ENCODE data around the gene SMIM21.

Gene SMIM21

DNA sequence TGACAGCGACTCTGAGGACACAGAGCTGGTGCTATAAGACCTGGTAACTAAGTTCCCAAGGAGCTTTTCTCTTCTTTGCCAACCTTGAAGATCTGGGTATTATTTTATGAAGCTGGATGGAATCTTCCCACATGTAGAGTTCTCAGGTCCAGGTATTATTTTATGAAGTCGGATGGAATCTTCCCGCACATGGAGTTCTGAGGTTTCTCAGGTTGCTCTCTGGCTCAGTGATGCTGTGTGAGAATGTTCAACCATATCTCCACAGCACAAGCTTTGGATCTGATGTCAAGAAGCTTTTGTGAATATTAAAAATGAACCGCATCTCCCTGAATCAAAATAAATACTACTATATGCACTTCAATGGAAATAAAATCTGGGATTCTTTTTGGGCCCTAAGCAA is at the start of gene SMIM21:
TSS of gene SMIM21 (minus strand) at position 101 of the 400 bp plus-strand sequence. CDS start 140 bp downstream, outside the sequence.
- no peak for DNase-seq

DNA sequence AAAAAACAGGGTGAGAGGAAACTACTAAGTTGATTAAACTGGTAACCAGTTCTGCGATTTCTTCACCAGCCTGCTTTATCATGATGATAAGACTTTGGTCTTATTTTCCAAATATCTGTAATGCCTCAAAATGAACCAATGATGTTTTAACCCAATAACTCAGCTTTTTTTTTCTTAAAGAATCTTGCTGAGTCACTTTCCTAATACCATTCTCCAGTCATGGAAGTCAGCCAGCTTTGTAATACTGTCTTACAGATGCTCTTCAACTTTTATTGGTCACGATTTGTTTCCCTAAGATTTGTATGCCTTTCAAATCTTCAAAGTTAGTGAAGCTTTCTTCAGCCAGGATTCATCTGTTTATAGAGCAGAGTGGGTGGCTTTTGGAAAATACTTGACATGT is 47.7 kb upstream of the SMIM21 start:
- no peak for DNase-seq

GRCh38 chr18:75474332-75474731 is 46.8 kb upstream of the SMIM21 start:
- no peak for DNase-seq

GRCh38 chr18:75473316-75473715 is 45.8 kb upstream of the SMIM21 start:
- no peak for DNase-seq

- DNase-seq = no peak
Measured at GRCh38 chr18:75472906-75473305, 45.4 kb upstream of the SMIM21 start.

DNA sequence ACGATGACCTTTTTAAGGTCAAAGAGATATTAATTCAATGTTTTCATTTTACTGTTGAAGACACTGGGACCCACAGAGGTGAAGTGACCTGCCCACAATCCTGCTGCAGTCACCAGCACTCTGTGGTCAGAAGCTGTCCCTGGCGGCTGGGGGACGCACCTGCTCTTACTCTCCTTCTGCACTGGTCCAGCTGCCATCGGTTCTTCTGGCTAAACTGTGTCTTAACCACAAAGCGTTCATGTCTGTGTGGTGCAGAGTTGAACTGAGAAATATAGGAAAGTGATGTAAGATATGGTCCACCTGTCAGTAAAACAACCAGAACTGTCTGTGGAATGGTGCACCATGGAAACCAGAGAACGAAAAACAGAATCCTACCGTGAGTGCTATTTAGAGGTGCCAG is 44.9 kb upstream of the SMIM21 start:
- DNase-seq = peak; percentile 18

GRCh38 chr18:75471850-75472249 is 44.3 kb upstream of the SMIM21 start:
- no peak for DNase-seq

DNA sequence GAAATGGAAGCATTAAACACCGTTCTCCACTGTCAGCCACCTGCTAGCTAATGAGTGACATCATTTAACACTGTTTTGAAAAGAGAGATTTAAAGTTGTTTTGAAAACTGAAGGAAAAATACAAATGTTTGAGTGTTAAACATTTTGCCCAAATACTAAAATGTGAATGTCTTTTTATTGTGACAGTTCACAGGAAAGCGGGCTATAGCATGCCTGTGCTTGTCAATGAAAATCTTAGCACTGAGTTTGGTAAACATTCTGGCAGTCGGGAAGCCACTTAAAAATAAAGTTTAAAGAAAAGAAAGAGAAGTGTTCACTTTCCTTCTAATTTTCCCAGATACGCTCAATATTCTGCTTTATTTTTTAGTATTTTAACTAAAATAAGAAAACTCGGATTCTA is 40.3 kb upstream of the SMIM21 start:
- DNase-seq = no peak

DNA sequence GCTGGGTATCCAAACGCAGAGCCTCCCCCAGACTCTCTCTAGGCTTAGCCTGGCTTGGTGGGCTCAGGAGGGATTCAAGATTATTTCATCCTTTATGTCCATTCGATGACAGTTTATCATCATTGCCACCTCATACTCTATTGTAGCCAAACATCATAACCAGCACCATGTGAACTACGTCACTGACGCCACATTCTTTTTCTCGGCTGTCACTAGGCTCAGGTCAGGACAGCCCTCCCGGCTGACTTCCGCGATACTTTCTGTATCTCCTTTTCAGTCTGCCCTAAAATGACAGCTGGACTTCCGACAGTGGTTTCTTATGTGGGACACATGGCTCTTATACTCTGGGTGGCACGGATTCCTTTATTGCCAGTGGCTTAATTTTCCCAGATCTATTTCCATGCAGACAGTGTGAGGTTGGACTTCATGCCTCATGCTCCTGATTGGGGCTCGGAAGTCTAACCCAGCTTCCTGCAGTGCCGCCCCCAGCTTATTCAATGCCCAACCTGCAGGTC is 39.8 kb upstream of the SMIM21 start:
- DNase-seq = no peak

GRCh38 chr18:75464356-75464755 is 36.9 kb upstream of the SMIM21 start:
- no peak for DNase-seq

- no peak for DNase-seq
Measured at GRCh38 chr18:75462178-75462832, 34.8 kb upstream of the SMIM21 start.

GRCh38 chr18:75456199-75456631 is 28.7 kb upstream of the SMIM21 start:
- DNase-seq = peak; percentile 43

GRCh38 chr18:75455249-75456198 is 28.0 kb upstream of the SMIM21 start:
- peak; percentile 45 for DNase-seq

DNA sequence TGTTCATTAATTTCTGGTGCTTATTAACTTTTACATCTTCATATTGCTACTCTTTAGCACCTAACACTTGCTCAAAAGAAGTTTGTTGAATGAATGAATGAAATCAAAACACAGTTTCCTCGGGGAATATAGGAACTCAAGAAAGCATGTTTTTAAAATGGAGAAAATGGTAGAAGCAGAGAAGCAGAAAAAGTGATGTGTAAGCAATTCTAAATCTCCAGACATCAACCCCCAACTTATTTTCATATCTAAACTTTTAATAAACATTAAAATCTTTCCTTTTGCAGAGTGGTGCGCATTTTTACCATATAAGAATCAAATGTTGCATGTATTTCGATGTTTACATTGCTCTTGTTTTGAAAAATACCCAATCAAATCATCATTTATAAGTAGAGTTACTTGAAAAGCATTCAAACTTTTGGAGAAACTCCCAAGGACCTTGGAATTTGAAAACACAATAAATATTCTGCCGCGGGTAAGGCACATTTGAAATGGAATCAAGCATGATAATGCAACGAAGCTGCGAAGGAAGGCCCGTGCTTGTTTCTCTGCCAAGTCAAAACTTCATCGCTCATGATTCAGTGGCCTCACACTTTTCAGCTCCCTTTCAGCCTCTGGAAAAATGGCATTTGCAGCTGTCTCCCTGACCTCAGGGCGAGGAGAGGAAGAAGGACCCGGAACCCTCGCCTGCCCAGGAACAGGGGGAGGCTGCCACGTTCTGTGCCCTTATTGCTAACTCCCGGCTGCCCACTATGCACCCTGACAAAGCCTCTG is 26.7 kb upstream of the SMIM21 start:
- DNase-seq = peak; percentile 17

DNA sequence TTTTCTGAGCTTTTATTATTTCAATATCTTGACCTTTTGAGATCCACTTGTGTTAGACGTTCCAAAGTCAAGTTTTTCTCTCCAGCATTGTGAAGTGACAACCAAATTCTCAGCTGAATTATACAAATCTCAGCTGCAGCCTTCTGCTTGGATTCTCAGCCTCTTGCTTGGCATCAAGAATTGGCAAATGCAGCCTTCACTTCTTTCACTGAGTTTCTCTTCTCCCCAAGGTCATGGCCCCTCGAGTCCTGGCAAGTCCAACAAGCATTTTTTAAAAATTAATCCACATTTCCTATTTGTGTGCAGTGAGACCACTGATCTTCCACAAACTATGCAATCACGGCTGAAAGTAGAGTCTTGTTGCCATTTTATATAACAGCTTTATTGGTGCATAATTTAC is 23.4 kb upstream of the SMIM21 start:
- no peak for DNase-seq

GRCh38 chr18:75441896-75442295 is 14.4 kb upstream of the SMIM21 start:
- DNase-seq = no peak

DNA sequence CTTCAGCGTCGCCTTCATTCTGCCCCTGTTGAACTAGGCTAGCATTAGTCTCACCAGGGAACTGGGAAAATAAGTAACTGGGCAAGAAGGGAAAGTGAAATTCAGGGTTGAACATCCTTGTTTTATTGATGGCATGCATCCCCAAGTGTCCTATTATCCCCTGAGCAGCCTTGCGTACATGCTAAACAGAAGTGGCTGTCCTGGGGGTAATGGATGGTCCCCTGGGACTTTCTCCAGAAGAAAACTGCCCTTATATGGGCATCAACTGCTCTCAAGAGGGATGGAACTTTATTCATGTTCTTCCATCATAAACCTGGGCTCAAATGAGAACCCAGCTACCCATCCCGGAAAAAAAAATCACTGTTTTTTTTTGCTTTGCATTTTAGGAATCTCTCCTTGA is 11.8 kb upstream of the SMIM21 start:
- no peak for DNase-seq

DNA sequence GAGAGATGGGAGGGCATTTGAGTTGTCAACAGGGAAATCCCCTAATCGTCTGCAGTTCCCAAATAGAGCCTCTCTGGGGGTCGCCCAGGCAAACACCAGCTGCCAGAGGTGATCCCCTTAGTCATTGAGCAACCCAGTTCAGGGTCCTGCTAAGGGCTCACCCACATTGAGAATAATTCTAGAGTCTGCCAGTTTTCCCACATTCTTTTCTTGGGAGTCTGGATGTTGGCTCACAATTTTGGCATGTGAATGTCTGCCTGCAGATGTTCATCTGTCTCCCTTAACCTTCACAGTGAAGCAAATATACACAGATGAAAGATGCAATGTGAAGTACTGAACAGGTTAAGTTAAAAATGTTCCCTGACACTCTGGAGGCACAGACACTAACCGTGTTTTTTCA is 11.4 kb upstream of the SMIM21 start:
- no peak for DNase-seq

DNA sequence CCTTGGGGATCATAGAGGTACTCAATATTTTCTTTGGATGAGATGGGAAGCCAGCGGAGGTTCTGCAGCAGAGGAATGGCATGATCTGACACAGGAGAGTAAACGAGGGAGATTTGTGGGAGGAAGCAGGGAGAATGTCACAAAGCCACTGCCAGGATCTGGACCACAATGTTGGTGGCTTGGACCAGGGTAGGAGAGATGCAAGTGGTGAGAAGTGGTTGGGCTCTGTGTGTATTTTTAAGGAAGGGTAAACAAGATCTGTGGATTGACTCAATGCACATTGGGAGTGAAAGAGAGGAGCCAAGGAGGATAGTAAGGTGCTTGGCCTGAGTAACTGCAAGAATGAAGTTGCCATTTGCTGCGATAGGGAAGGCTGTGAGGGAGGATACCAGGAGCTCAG is 10.5 kb upstream of the SMIM21 start:
- no peak for DNase-seq

DNA sequence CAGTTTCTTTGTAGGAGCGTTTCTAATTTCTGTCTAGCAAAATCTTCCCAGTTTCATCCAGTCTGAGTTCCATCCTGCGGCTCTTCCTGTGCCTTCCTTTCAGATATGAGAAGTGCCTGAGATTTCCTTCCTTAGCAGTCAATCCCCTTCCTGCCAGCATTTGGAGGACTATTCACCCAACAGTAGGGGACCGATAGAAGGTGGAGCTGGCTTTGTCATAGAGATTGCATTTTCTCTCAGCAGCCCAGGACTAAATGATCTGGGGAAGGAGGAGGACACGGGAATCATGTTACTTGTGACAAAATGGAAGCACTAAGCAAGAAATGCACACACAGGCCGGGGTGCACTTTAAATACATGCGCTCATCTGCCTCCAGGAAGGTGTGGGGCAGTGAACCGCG is 5.6 kb upstream of the SMIM21 start:
- no peak for DNase-seq

DNA sequence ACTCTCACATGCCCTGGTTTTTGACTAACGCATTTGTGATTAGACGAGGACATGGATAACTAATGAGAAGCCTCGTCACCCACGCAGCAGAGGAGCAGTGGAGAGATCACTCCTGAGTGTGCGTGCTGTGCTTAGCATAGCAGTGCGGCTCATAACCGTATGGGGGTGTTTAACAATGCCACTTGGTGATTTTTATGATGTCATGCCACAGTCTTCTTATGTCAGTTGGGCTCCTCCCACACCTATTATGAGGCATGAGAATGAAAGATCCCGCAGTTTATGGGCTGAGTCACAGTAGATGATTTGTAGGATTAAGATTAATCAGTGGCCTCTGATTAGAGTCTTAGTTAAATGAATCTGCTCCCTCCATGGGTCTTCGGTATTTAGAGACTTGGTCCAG is 2.5 kb upstream of the SMIM21 start:
- DNase-seq = no peak

DNA sequence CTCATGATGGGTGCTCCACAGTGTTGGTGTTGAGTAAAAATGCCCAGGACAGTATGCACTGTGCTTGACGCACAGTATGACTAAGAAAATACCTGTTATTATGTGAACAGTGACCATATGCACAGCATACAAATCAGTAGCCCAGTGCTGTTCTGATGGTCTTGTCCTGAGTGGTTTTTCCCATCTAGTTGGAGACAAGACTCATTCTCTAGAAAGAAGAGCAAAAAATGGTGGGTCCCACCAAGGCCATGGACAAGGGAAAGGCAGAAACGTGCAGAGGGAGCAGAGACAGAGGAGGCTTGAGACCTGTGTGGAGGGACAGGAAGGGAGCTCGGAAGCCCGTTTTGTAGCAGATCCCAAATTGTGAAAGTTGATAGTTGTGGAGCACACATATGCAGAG is 987 bp upstream of the SMIM21 start:
- no peak for DNase-seq

GRCh38 chr18:75422341-75422910 is 5.1 kb downstream of the SMIM21 start:
- DNase-seq = no peak

Data from DMS53 (cell line).